ENCODE data around the gene PRKAG2.

The PRKAG2 gene

DNA sequence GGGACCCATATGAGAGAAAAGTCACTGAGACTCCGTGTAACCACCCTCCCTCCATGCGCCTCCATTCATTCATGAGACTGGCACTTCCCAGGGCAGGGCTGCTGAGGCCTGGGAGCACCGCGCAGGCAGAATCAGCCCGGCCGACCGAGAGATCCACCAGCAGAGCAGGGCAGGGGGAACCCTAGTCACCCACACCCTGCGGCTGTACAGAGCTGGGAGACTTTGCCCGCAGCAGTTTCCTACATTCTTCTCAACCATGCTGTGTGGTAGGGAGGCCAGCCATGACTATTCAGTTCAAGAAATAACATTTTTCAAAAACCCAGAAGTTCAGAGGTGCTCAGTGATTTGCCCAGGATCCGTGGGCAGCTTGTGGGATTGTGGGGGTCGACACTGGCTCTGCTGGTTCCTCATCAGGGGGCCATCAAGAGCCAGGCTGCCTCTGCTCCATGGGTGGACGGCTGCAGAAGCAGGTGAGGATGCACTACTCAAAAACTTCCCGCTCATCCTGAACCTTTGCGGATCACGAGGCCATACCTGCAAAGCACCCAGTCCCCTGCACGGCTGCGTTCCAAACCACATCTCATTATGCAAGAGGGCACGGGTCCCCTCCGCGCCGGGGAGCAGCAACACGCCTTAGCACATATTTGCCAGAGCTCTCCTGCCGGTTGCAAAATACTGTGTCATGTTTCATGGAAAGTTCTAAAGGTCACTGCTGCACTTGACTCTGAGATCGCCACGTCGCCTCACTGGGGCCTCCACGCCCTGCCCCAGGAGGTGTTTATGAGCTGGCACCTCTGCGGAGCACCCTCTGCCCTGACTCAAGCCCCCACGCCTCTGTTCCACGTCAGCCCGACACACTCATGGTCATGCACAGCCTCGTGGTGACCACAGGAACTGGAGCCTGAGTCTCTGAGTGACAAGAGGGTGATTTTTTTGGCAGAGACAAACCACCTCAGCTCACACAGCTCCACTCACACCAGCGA is 132.0 kb downstream of the PRKAG2 start:
- peak in 1 of 2 donors; percentile 11 for DNase-seq (ENCODE audit: low read depth in 2 of 2)

- DNase-seq (ENCODE audit: low read depth in 2 of 2), result no peak
Measured at GRCh38 chr7:151744051-151744580, 132.8 kb downstream of the PRKAG2 start.

- DNase-seq (ENCODE audit: low read depth in 2 of 2), result no peak
Measured at GRCh38 chr7:151743481-151743983, 133.4 kb downstream of the PRKAG2 start.

DNA sequence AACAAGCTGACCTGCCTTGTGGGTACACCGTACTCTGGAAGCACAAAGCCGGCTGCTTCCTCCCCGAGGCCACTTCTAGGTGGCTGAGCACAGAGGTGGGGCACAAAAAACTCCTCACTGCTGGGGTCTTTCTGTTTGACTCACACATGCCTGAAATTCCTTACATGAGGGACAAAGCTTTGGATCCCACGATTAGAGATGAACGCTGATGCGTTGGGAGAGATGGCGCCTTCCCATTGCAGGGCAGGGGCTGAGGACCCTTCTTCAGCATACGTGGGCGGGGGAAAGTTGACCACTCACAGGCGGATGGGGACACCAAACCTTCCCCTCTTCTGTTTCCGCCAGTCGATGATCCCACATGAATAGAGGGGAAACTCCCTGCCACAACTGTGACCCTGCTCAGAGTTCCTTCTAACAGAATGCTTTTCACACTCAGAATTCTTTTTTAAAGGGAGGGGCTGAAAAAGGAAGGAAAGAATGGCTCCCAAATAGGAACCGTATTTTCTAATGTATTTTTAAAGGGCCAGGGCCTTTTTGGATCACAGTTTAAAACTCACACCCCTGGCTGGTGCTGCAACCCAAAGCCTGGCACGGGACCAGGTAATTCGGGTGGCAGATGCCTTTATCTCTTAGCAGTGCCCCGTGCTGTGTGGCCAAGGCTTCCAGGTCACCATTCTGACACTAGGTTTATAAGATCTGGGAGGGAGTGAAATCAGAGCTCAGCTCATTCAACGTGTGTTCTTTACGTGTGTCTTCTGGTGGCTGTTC is 134.0 kb downstream of the PRKAG2 start:
- no peak for DNase-seq (ENCODE audit: low read depth in 2 of 2)

DNA sequence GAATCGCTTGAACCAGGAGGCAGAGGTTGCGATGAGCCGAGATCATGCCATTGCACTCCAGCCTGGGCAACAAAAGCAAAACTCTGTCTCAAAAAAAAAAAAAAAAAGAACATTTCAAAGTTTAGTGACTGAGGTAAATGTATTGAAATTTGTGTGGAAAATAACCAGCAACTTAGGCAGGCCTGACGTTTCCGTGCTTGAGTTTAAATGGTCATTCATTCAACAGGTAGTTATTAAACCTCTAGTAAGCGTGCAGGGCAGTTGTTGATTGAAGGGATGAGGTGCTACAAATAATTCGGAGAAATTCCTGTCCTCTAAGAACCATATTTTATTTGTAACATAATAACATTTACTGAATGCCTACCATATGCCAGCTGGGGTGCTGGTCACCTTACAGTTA is 135.3 kb downstream of the PRKAG2 start:
- no peak for DNase-seq (ENCODE audit: low read depth in 2 of 2)

- no peak for DNase-seq (ENCODE audit: low read depth in 2 of 2)
Measured at GRCh38 chr7:151740081-151740851, 136.6 kb downstream of the PRKAG2 start.

- no peak for DNase-seq (ENCODE audit: low read depth in 2 of 2)
Measured at GRCh38 chr7:151738925-151739324, 138.0 kb downstream of the PRKAG2 start.

- DNase-seq (ENCODE audit: low read depth in 2 of 2), result no peak
Measured at GRCh38 chr7:151736403-151736909, 140.5 kb downstream of the PRKAG2 start.

DNA sequence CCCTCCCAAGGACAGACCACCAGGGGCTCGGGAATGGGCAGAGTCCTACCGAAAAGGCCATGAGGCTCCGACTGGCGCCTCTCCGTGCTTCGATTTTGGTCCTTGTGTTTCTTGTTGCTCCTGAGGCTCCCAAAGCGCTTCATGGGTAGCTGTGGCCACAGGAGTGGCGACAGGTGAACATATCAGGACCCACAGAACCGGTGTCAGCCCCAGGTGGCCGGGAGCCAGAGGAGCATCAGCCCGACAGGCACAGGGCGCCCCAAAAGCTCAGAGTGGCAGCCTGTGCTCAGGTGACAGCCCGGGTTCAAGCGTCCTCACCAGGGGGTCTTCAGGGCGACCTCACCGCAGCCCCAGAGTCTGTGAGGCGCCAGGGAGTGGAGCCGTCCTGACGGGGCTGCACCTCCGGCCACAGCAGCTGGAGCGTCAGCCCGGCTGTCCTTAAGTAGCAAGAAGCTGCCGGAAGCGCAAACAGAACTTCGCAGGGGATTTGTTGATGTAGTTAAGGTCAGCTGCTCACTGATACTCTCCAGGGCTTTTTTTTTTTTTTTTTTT is 141.0 kb downstream of the PRKAG2 start:
- no peak for DNase-seq (ENCODE audit: low read depth in 2 of 2)

- no peak for DNase-seq (ENCODE audit: low read depth in 2 of 2)
Measured at GRCh38 chr7:151735186-151735850, 141.6 kb downstream of the PRKAG2 start.

DNA sequence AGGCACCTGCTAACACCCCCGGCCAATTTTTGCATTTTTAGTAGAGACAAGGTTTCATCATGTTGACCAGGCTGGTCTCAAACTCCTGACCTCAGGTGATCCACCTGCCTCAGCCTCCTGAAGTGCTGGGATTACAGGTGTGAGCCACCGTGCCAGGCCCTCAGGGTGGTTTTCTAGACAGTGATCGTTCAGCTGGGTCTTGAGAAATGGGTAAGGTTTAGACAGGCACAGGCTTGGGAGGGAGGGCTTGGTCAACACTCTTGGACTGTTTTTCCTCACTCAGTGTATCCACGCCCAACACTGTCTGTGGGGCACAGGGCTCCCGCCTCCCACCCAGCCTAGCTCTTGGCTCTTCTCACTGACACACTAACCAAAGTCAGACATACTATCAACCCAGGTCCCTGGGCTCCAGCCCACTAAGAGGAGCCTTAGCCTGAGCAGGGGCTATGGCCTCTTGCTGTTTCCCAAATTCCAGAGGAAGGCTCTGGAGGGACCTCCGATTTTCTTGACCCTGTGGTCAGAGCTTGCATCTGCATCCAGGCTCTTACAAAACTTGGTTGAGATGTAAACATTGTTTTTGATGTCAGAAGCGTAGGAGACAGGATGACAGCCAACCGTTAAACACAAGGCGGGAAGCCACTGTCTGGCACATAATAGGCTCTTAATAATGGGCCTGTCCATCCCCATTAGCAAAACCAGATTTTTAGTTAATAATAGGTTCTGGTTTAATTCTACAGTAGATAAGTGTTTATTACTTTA is 143.9 kb downstream of the PRKAG2 start:
- no peak for DNase-seq (ENCODE audit: low read depth in 2 of 2)

GRCh38 chr7:151732292-151732691 is 144.6 kb downstream of the PRKAG2 start:
- DNase-seq (ENCODE audit: low read depth in 2 of 2), result no peak

GRCh38 chr7:151731022-151731441 is 145.9 kb downstream of the PRKAG2 start:
- DNase-seq (ENCODE audit: low read depth in 2 of 2), result no peak

DNA sequence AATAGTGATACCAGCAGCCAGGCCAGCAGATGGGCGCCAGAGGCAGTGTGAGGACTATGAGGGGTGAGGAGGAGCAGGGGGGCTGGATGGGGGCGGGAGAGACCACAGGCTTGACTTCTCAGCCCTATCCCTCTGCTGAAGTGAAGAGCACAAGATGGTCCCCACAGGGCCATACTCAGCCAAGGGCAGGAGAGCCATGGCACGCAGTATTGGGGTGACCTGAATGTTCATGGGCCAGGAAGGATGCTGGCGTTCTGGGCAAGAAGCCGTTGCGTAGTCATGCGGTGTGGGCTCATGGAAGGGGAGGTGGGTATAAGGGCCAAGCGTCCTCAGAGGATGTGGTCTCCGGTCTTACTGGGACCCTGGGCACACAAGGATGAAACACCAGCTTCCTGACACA is 146.3 kb downstream of the PRKAG2 start:
- no peak for DNase-seq (ENCODE audit: low read depth in 2 of 2)

DNA sequence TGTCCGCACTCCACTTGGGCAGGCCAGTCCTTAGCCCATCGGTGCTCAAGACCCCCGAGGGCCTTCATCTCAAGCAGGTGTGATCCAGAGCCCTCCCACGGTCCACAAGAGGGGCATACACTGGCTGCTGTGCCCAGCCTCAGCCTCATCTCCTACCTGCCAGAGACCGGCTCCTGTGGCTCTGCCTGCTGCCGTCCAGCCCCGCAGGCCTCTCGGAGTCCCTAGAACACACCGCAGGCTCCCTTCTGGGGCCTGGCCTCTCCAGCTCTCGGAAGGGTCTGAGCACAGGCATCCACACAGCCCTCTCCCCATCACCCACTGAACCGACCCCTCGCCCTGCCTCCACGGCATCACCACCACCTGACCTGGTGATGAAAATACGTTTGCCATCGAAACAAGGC is 147.4 kb downstream of the PRKAG2 start:
- no peak for DNase-seq (ENCODE audit: low read depth in 2 of 2)

GRCh38 chr7:151728746-151729145 is 148.2 kb downstream of the PRKAG2 start:
- DNase-seq (ENCODE audit: low read depth in 2 of 2), result no peak

- no peak for DNase-seq (ENCODE audit: low read depth in 2 of 2)
Measured at GRCh38 chr7:151728286-151728660, 148.6 kb downstream of the PRKAG2 start.

- peak; percentile 34 to 47 for DNase-seq (ENCODE audit: low read depth in 2 of 2)
Measured at GRCh38 chr7:151727579-151728285, 149.2 kb downstream of the PRKAG2 start.

Measured in stimulated activated CD8-positive, alpha-beta memory T cell treated with anti-CD3 and anti-CD28 coated beads, Interleukin-7, amount 100 ng/mL, for 4 hours (primary cell).